Heart left ventricle (tissue), 13 donors: ENCODE data around the gene OR8S1.

Source experiments
- CTCF ChIP-seq, 12 donors: fragments of 200-600 bp; sonication (generic) in 4 of 12; IDR thresholded peaks; one replicate each; pipeline versions ENCODE4 v1.5.0 to v1.8.0; 2018 to 2022; ENCODE audit warnings: antibody characterized with exemption in 12 of 12, mild to moderate bottlenecking in 5 of 12
- POLR2A ChIP-seq, 2 donors: fragments of 450-650 bp; IDR thresholded peaks; one replicate each; pipeline ENCODE4 v1.6.1; 2017; ENCODE audit warnings: antibody characterized with exemption in 2 of 2, mild to moderate bottlenecking in 2 of 2, moderate library complexity in 2 of 2
- donor health status: ischemic (EF 13 %, LVEDD 7.1; RV severe dilation, severe dysfunction).
- donor health status: DM: no; HTN: yes; CAD: no.
- donor health status: DM: no; HTN: no; CAD: no.
- donor health status: ischemic (EF 25% LVEDD 6.9; RV normal size, moderate dysfunction).
- donor health status: ischemic (EF 25% LVEDD 5.7; RV mildly dilated, moderate dysfunction).
- donor health status: ischemic (EF 35%, LVEDD 5.7; RV mildly dilated, moderate dysfunction).
- donor health status: nonischemic (EF 11% LVEDD 7.7; RV severe dilation, severe dysfunction).
- donor health status: DM: yes; HTN: yes; CAD: no.
- donor health status: PGD.
- donor health status: ischemic (EF 29% LVEDD 5.4; RV normal size, mild dysfunction).
- donor health status: nonischemic (EF 23%, LVEDD 6.1; RV moderate dilation, normal function).

- TF ChIP-seq CTCF (IDR thresholded peaks at IDR 0.05) (no peak), POLR2A (IDR thresholded peaks at IDR 0.05) (no peak)
Observed at GRCh38 chr12:48482198-48482597, 43.2 kb upstream of the OR8S1 start, which contains the start of gene C12orf54.
